Neural cell (in vitro differentiated cells): ENCODE measurements around the gene ACOT7. TPM values are rescaled to one million over a fixed set of nuclear protein-coding genes. Genes with fewer than 3 reads are reported as not detected.
A peak's percentile ranks its signal among the peaks of the same experiment; 100 is the strongest.

Source experiments
- H2AFZ ChIP-seq: fragments of 200-600, 300-800 bp; sonication (generic), shearing (Covaris generic); 2 replicates; pipeline ENCODE4 v1.6.0; 2014; ENCODE audit warnings: low read depth, mild to moderate bottlenecking, antibody characterized with exemption, low read length, moderate library complexity
- H3F3A ChIP-seq: fragments of 200-600 bp; shearing (Covaris generic); 2 replicates; pipeline ENCODE4 v1.6.1; 2016; ENCODE audit warnings: mild to moderate bottlenecking, moderate library complexity, mixed read lengths, antibody characterized with exemption, low read length; ENCODE audit not compliant: insufficient read depth, poor library complexity, severe bottlenecking
- H3K27ac ChIP-seq: fragments of 200-600, 300-800 bp; sonication (generic), shearing (Covaris generic); 2 replicates; pipeline ENCODE4 v1.5.1; 2014; ENCODE audit warnings: mild to moderate bottlenecking, low read length, moderate library complexity
- H3K27me3 ChIP-seq: fragments of 300-800, 200-600 bp; sonication (generic), shearing (Covaris generic); 2 replicates; pipeline ENCODE4 v1.6.0; 2014; ENCODE audit warnings: mild to moderate bottlenecking, low read depth, low read length, moderate library complexity; ENCODE audit not compliant: insufficient read depth
- H3K36me3 ChIP-seq: fragments of 300-800, 200-600 bp; sonication (generic), shearing (Covaris generic); 2 replicates; pipeline ENCODE4 v1.5.1; 2014; ENCODE audit warnings: mild to moderate bottlenecking, antibody characterized with exemption, low read length, moderate library complexity; ENCODE audit not compliant: insufficient read depth
- H3K4me2 ChIP-seq: fragments of 300-800, 200-600 bp; sonication (generic), shearing (Covaris generic); 2 replicates; pipeline ENCODE4 v1.6.0; 2014; ENCODE audit warnings: mild to moderate bottlenecking, low read length
- H3K4me3 ChIP-seq: fragments of 300-800, 200-600 bp; sonication (generic), shearing (Covaris generic); 2 replicates; pipeline ENCODE4 v1.5.1; 2014; ENCODE audit warnings: mild to moderate bottlenecking, low read length, moderate library complexity
- H3K79me2 ChIP-seq: fragments of 200-600 bp; shearing (Covaris generic); replicated peaks from 2 replicates; pipeline ENCODE4 v1.6.0; 2014; ENCODE audit warnings: mild to moderate bottlenecking, low read length, moderate library complexity; ENCODE audit not compliant: insufficient read depth
- H3K9ac ChIP-seq: fragments of 300-800, 200-600 bp; sonication (generic), shearing (Covaris generic); 2 replicates; pipeline ENCODE4 v1.6.1; 2016; ENCODE audit warnings: mild to moderate bottlenecking, low read length, mixed read lengths
- H3K9me2 ChIP-seq: fragments of 200-600 bp; shearing (Covaris generic); 2 replicates; pipeline ENCODE4 v1.6.1; 2016; ENCODE audit warnings: mild to moderate bottlenecking, low read length, mixed read lengths; ENCODE audit not compliant: insufficient read depth
- H3K9me3 ChIP-seq: fragments of 200-600, 300-800 bp; sonication (generic), shearing (Covaris generic); 2 replicates; pipeline ENCODE4 v1.6.1; 2016; ENCODE audit warnings: mild to moderate bottlenecking, mixed run types, low read length, moderate library complexity, mixed read lengths
- H4K20me1 ChIP-seq: fragments of 200-600 bp; shearing (Covaris generic); 2 replicates; pipeline ENCODE4 v1.6.1; 2016; ENCODE audit warnings: mild to moderate bottlenecking, mixed run types; ENCODE audit not compliant: insufficient read depth
- EP300 ChIP-seq: fragments of 450-650 bp; conservative IDR thresholded peaks from 2 replicates; pipeline ENCODE4 v1.6.1; 2014; ENCODE audit warnings: antibody characterized with exemption, mild to moderate bottlenecking, moderate library complexity; ENCODE audit not compliant: poor library complexity, severe bottlenecking
- EZH2 ChIP-seq: fragments of 200-600, 300-800 bp; shearing (Covaris generic), sonication (generic); IDR thresholded peaks from 2 replicates; pipeline ENCODE4 v1.6.1; 2014; ENCODE audit warnings: antibody characterized with exemption, low read length, borderline replicate concordance, mild to moderate bottlenecking; ENCODE audit not compliant: insufficient read depth, poor library complexity, severe bottlenecking
- MXI1 ChIP-seq: fragments of 450-650 bp; conservative IDR thresholded peaks from 2 replicates; pipeline ENCODE4 v1.6.1; 2014; ENCODE audit warnings: antibody characterized with exemption, mild to moderate bottlenecking; ENCODE audit not compliant: poor library complexity, severe bottlenecking
- POLR2AphosphoS5 ChIP-seq: IDR thresholded peaks from 2 replicates; pipeline ENCODE4 v1.6.1; 2012
- RAD21 ChIP-seq: fragments of 450-650 bp; conservative IDR thresholded peaks from 2 replicates; pipeline ENCODE4 v1.6.1; 2014; ENCODE audit warnings: antibody characterized with exemption, mild to moderate bottlenecking, moderate library complexity
- SMC3 ChIP-seq: fragments of 450-650 bp; conservative IDR thresholded peaks from 2 replicates; pipeline ENCODE4 v1.6.1; 2014; ENCODE audit warnings: antibody characterized with exemption, mild to moderate bottlenecking, moderate library complexity; ENCODE audit not compliant: poor library complexity
- TAF1 ChIP-seq: IDR thresholded peaks from 2 replicates; pipeline ENCODE4 v1.6.1; 2012; ENCODE audit warnings: low read depth
- polyA plus RNA-seq: library from polyadenylated mRNA; depleted of rRNA; stranded (reverse); fragments of >200 nt; gene quantifications from 2 replicates; pipeline ENCODE4 v1.2.3, GENCODE V29; 2014
- TF ChIP-seq, protein P1 (sequence below): fragments of 450-650 bp; IDR thresholded peaks from 2 replicates; pipeline ENCODE4 v1.5.1; 2014; ENCODE audit warnings: antibody characterized with exemption, mild to moderate bottlenecking, moderate library complexity; ENCODE audit not compliant: poor library complexity, severe bottlenecking
- TF ChIP-seq, protein P2 (sequence below): IDR thresholded peaks from 2 replicates; pipeline ENCODE4 v1.6.1; 2012; ENCODE audit warnings: borderline replicate concordance

Gene ACOT7
- polyA plus RNA-seq, 1 donor from 2014 or later, result 101 TPM

DNA sequence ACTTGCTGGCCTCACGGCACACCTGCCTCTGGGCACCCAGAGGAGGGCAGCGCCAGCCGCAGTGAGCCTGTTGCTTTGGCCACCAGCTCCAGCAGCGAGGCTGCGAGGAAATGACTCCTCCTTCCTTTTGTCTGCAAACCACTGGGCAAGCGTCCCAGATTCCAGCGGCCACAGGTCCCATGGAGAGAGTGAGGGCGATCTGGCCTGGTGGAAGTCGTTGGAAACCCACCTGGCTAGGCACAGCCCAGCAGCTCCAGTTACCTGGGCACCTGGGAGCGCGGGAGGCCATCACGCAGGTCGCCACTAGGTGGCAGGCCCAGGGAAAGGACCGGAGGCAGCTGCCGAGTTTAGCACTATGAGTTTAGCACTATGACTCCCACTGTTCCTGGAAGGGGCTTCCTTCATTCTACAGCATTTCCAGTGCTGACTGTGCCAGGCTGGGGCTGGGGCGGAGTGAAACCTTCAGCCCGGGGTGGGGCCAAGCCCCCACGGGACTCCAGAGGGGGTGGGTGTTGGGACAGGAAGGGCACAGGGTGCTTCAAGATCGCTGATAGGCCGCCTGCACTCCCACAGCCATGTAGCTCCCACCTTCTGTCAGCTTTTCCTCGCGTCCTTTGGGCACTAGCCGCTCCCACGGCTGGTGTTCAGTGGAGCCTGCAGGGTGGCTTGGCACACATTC is 29.9 kb upstream of the ACOT7 start:
- Histone ChIP-seq H3K9ac (no peak overlapping the region), H4K20me1 (no peaks in the 10 kb centered on the region), H3K27me3 (peaks cover 79% of the 10 kb centered on the region), H3K4me3 (peak overlapping the region; percentile 34), H3K79me2 (no peaks in the 10 kb centered on the region), H3K9me2 (no peaks in the 10 kb centered on the region), H3K36me3 (no peaks in the 10 kb centered on the region), H3F3A (no peaks in the 10 kb centered on the region), H3K27ac (no peak overlapping the region), H2AFZ (no peak overlapping the region), H3K9me3 (no peaks in the 10 kb centered on the region), H3K4me2 (no peak overlapping the region)
- TF ChIP-seq RAD21, result peak; percentile 66
- no peak for TF ChIP-seq MXI1
- no peak for TF ChIP-seq POLR2AphosphoS5
- TF ChIP-seq EZH2, result no peak
- peak; percentile 73 for TF ChIP-seq SMC3
- TF ChIP-seq, protein P1, sequence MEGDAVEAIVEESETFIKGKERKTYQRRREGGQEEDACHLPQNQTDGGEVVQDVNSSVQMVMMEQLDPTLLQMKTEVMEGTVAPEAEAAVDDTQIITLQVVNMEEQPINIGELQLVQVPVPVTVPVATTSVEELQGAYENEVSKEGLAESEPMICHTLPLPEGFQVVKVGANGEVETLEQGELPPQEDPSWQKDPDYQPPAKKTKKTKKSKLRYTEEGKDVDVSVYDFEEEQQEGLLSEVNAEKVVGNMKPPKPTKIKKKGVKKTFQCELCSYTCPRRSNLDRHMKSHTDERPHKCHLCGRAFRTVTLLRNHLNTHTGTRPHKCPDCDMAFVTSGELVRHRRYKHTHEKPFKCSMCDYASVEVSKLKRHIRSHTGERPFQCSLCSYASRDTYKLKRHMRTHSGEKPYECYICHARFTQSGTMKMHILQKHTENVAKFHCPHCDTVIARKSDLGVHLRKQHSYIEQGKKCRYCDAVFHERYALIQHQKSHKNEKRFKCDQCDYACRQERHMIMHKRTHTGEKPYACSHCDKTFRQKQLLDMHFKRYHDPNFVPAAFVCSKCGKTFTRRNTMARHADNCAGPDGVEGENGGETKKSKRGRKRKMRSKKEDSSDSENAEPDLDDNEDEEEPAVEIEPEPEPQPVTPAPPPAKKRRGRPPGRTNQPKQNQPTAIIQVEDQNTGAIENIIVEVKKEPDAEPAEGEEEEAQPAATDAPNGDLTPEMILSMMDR, result peak; percentile 85
- TF ChIP-seq, protein P2, sequence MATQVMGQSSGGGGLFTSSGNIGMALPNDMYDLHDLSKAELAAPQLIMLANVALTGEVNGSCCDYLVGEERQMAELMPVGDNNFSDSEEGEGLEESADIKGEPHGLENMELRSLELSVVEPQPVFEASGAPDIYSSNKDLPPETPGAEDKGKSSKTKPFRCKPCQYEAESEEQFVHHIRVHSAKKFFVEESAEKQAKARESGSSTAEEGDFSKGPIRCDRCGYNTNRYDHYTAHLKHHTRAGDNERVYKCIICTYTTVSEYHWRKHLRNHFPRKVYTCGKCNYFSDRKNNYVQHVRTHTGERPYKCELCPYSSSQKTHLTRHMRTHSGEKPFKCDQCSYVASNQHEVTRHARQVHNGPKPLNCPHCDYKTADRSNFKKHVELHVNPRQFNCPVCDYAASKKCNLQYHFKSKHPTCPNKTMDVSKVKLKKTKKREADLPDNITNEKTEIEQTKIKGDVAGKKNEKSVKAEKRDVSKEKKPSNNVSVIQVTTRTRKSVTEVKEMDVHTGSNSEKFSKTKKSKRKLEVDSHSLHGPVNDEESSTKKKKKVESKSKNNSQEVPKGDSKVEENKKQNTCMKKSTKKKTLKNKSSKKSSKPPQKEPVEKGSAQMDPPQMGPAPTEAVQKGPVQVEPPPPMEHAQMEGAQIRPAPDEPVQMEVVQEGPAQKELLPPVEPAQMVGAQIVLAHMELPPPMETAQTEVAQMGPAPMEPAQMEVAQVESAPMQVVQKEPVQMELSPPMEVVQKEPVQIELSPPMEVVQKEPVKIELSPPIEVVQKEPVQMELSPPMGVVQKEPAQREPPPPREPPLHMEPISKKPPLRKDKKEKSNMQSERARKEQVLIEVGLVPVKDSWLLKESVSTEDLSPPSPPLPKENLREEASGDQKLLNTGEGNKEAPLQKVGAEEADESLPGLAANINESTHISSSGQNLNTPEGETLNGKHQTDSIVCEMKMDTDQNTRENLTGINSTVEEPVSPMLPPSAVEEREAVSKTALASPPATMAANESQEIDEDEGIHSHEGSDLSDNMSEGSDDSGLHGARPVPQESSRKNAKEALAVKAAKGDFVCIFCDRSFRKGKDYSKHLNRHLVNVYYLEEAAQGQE, result no peak
- TF ChIP-seq TAF1, result no peak
- TF ChIP-seq EP300, result no peak

DNA sequence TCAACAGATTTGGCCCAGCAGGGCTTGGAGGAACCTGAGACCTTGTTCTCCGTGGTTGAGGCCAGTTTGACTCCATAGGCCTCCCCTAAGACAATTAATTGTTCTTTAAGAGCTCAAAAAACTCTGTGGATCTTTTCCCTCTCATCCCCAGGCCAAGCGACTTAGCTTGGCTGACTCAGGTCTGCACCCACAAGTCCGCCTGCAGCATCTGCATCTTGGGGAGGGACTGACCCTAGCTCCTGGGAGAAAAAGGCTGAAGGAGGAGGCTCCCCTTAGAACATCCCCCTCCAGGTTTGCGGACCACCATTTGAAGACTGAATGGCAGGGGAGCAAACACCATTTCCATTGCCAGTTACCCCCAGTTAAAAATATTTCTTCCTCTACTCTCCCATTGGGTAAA is 27.7 kb upstream of the ACOT7 start:
- Histone ChIP-seq H2AFZ (no peak overlapping the region), H4K20me1 (no peaks in the 10 kb centered on the region), H3K4me3 (no peak overlapping the region), H3F3A (no peaks in the 10 kb centered on the region), H3K9me3 (no peaks in the 10 kb centered on the region), H3K9me2 (no peaks in the 10 kb centered on the region), H3K79me2 (no peaks in the 10 kb centered on the region), H3K27me3 (peaks cover 93% of the 10 kb centered on the region), H3K36me3 (no peaks in the 10 kb centered on the region), H3K4me2 (no peak overlapping the region), H3K27ac (no peak overlapping the region), H3K9ac (no peak overlapping the region)
- no peak for TF ChIP-seq EP300
- TF ChIP-seq POLR2AphosphoS5, result no peak
- TF ChIP-seq TAF1, result no peak
- TF ChIP-seq, protein P2, result no peak
- no peak for TF ChIP-seq SMC3
- TF ChIP-seq RAD21, result no peak
- TF ChIP-seq EZH2, result no peak
- TF ChIP-seq MXI1, result no peak
- TF ChIP-seq, protein P1, result no peak
